Activated T-cell treated with anti-CD3 and anti-CD28 coated beads for 48 hours (primary cell): ENCODE results near the gene GRPEL1.

Source experiments
- DNase-seq: peaks from one replicate; pipeline ENCODE4 v3.0.0-alpha.2; 2020; ENCODE audit warnings: low read depth

The GRPEL1 gene

GRCh38 chr4:7067452-7068278, at the start of gene GRPEL1:
TSS of gene GRPEL1 (minus strand) at chr4:7068064. CDS start at chr4:7068032, 32 bp downstream.
- peak; percentile 100 for DNase-seq

GRCh38 chr4:7116705-7117104, 48.8 kb upstream of the GRPEL1 start:
- DNase-seq = no peak

GRCh38 chr4:7115557-7116340, 47.9 kb upstream of the GRPEL1 start:
- DNase-seq = no peak

- no peak for DNase-seq
Measured at GRCh38 chr4:7112656-7113055, 44.8 kb upstream of the GRPEL1 start.

GRCh38 chr4:7111441-7111840, 43.6 kb upstream of the GRPEL1 start:
- DNase-seq = no peak

GRCh38 chr4:7110546-7110945, 42.7 kb upstream of the GRPEL1 start:
- DNase-seq = no peak

- no peak for DNase-seq
Measured at GRCh38 chr4:7109169-7109568, 41.3 kb upstream of the GRPEL1 start.

GRCh38 chr4:7108660-7109059, 40.8 kb upstream of the GRPEL1 start:
- no peak for DNase-seq

GRCh38 chr4:7108046-7108625, 40.3 kb upstream of the GRPEL1 start:
- DNase-seq = no peak

GRCh38 chr4:7107166-7107905, 39.5 kb upstream of the GRPEL1 start:
- DNase-seq = no peak

- DNase-seq = no peak
Measured at GRCh38 chr4:7105276-7105675, 37.4 kb upstream of the GRPEL1 start.

- no peak for DNase-seq
Measured at GRCh38 chr4:7104366-7105031, 36.6 kb upstream of the GRPEL1 start.

- DNase-seq = no peak
Measured at GRCh38 chr4:7103607-7104365, 35.9 kb upstream of the GRPEL1 start.

- DNase-seq = peak; percentile 83
Measured at GRCh38 chr4:7103031-7103606, 35.3 kb upstream of the GRPEL1 start.

- DNase-seq = peak; percentile 0
Measured at GRCh38 chr4:7102516-7102909, 34.6 kb upstream of the GRPEL1 start.

- peak; percentile 41 for DNase-seq
Measured at GRCh38 chr4:7101692-7102515, 34.0 kb upstream of the GRPEL1 start.

- DNase-seq = no peak
Measured at GRCh38 chr4:7096236-7096635, 28.4 kb upstream of the GRPEL1 start.

- no peak for DNase-seq
Measured at GRCh38 chr4:7095611-7096155, 27.8 kb upstream of the GRPEL1 start.

GRCh38 chr4:7094916-7095315, 27.1 kb upstream of the GRPEL1 start:
- no peak for DNase-seq
